NCI-H1048 (cell line): Measurements from ENCODE around the gene PPM1B.
"Not testable (repeated sequence)": the region's sequence is repeated elsewhere in the genome, so short reads cannot be mapped to it uniquely, and the experiment has no call there.

Experiments
- DNase-seq: peaks from one replicate; lab custom pipeline; 2025; lab: John Stamatoyannopoulos, UW

Gene PPM1B

GRCh38 chr2:44200759-44201158, 32.1 kb downstream of the PPM1B start:
- no peak for DNase-seq

GRCh38 chr2:44201648-44202165, 33.0 kb downstream of the PPM1B start:
- no peak for DNase-seq

- DNase-seq, result no peak
These were observed 34.9 kb downstream of the PPM1B start for GRCh38 chr2:44203542-44203941.

GRCh38 chr2:44205169-44205568, 36.5 kb downstream of the PPM1B start:
- no peak for DNase-seq

GRCh38 chr2:44207102-44207501, 38.4 kb downstream of the PPM1B start:
- DNase-seq, result no peak

- DNase-seq, result not testable (repeated sequence)
These were observed 39.0 kb downstream of the PPM1B start for GRCh38 chr2:44207648-44208047.

GRCh38 chr2:44210362-44210761, 41.7 kb downstream of the PPM1B start:
- DNase-seq, result no peak

GRCh38 chr2:44211183-44211582, 42.5 kb downstream of the PPM1B start:
- DNase-seq, result no peak

GRCh38 chr2:44212302-44212701, 43.6 kb downstream of the PPM1B start:
- no peak for DNase-seq

- no peak for DNase-seq
These were observed 47.2 kb downstream of the PPM1B start for GRCh38 chr2:44215827-44216226.

- DNase-seq, result no peak
These were observed 50.1 kb downstream of the PPM1B start for GRCh38 chr2:44218771-44219170.

GRCh38 chr2:44226753-44227152, 58.1 kb downstream of the PPM1B start:
- no peak for DNase-seq

- DNase-seq, result no peak
These were observed 61.7 kb downstream of the PPM1B start for GRCh38 chr2:44230378-44230777.

GRCh38 chr2:44233450-44234128, 64.9 kb downstream of the PPM1B start:
- no peak for DNase-seq

- DNase-seq, result no peak
These were observed 68.5 kb downstream of the PPM1B start for GRCh38 chr2:44237221-44237620.

GRCh38 chr2:44242904-44243303, 74.2 kb downstream of the PPM1B start:
- no peak for DNase-seq

- DNase-seq, result peak; percentile 58
These were observed 75.6 kb downstream of the PPM1B start for GRCh38 chr2:44244135-44244871.

- DNase-seq, result no peak
These were observed 76.6 kb downstream of the PPM1B start for GRCh38 chr2:44245083-44245861.

- DNase-seq, result no peak
These were observed 77.8 kb downstream of the PPM1B start for GRCh38 chr2:44246436-44246835.

GRCh38 chr2:44246840-44247369, 78.2 kb downstream of the PPM1B start:
- no peak for DNase-seq

- no peak for DNase-seq
These were observed 79.2 kb downstream of the PPM1B start for GRCh38 chr2:44247924-44248323.

- not testable (repeated sequence) for DNase-seq
These were observed 80.6 kb downstream of the PPM1B start for GRCh38 chr2:44249269-44249668.
